HFFc6 (cell line): ENCODE measurements around the gene ADGRL3. TPM values are rescaled to one million over a fixed set of nuclear protein-coding genes. Genes with fewer than 3 reads are reported as not detected.
"Not testable (repeated sequence)": the region's sequence is repeated elsewhere in the genome, so short reads cannot be mapped to it uniquely, and the experiment has no call there.

Experiments used
- DNase-seq: peaks from one replicate; pipeline ENCODE4 v3.0.0-alpha.2; 2018
- H3K27ac Mint-ChIP-seq: 2 replicates; pipeline ENCODE4 v1.8.0; 2020; ENCODE audit warnings: mild to moderate bottlenecking, mixed read lengths
- H3K27me3 Mint-ChIP-seq: 2 replicates; pipeline ENCODE4 v1.8.0; 2021; ENCODE audit warnings: mild to moderate bottlenecking, moderate library complexity, mixed read lengths; ENCODE audit not compliant: insufficient read depth
- H3K36me3 Mint-ChIP-seq: 2 replicates; pipeline ENCODE4 v1.8.0; 2021; ENCODE audit warnings: low read depth, mixed read lengths
- H3K4me1 Mint-ChIP-seq: 2 replicates; pipeline ENCODE4 v1.8.0; 2020; ENCODE audit warnings: low read depth, mixed read lengths
- H3K4me3 Mint-ChIP-seq: 2 replicates; pipeline ENCODE4 v1.8.0; 2020; ENCODE audit warnings: mild to moderate bottlenecking, moderate library complexity, mixed read lengths
- H3K9me3 Mint-ChIP-seq: 2 replicates; pipeline ENCODE4 v1.8.0; 2020; ENCODE audit warnings: mild to moderate bottlenecking, mixed read lengths
- total RNA-seq, 6 experiments: library from RNA; stranded (reverse); fragmentation: NEBNext Ultra II Directional; extraction: Animal tissue kit (Norgen Biotek cat#: 25700); gene quantifications; 2 replicates in 1 of 6; 3 replicates in 5 of 6; pipeline ENCODE4 v1.2.3, GENCODE V29; 2021
- TF ChIP-seq, protein P1 (sequence below): fragments of 200-600 bp; sonication (generic); IDR thresholded peaks from 2 replicates; pipeline ENCODE4 v1.5.0; 2021; ENCODE audit warnings: antibody characterized with exemption, mild to moderate bottlenecking

ADGRL3 gene
- total RNA-seq, 6 experiments from 2014 or later: not detected

DNA sequence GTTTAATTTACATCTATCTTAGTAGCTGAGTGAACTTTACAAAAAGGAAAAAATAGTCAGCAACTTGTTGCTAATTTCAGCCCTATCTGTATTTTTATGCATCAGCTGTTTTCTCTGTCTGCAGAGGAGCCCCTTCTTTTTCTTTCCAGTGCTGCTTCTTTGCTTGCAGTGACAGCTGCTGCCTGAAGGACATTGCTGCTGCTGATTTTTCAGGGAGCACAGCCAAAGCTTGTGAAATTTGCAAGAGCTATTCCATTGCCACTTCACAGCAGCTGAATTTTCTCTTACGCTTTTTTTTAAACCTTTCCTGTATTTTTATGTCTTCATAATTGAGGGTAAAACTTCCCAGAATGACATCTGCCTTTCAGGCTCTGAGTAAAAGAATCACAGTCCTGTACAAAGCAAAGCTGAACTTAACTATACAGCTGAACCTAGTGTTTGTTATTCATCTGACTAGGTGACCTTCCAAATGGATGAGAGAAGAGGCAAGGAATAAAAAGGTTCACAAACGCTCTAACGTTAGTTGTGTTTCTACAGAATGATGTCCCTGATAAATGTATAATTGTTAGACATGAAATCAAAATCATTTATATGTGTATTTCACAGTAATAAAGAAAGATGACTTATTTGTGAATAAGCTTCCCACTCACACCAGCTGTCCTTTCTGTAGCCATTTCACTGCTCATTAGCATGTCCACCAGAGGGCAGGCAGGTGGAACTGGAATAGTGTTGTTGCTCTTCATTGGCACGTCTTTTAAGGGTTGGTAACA lies 541.4 kb downstream of the ADGRL3 start:
- Mint-ChIP-seq H3K9me3 (peaks cover 21% of the 10 kb centered on the region), H3K27me3 (no peaks in the 10 kb centered on the region), H3K36me3 (no peaks in the 10 kb centered on the region; the same call in 1 of the 2 replicates), H3K27ac (no peak overlapping the region), H3K4me1 (no peaks in the 10 kb centered on the region), H3K4me3 (no peak overlapping the region)
- no peak for DNase-seq
- TF ChIP-seq, protein P1, sequence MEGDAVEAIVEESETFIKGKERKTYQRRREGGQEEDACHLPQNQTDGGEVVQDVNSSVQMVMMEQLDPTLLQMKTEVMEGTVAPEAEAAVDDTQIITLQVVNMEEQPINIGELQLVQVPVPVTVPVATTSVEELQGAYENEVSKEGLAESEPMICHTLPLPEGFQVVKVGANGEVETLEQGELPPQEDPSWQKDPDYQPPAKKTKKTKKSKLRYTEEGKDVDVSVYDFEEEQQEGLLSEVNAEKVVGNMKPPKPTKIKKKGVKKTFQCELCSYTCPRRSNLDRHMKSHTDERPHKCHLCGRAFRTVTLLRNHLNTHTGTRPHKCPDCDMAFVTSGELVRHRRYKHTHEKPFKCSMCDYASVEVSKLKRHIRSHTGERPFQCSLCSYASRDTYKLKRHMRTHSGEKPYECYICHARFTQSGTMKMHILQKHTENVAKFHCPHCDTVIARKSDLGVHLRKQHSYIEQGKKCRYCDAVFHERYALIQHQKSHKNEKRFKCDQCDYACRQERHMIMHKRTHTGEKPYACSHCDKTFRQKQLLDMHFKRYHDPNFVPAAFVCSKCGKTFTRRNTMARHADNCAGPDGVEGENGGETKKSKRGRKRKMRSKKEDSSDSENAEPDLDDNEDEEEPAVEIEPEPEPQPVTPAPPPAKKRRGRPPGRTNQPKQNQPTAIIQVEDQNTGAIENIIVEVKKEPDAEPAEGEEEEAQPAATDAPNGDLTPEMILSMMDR: peak; percentile 8; the same call in 1 of the 2 replicates

DNA sequence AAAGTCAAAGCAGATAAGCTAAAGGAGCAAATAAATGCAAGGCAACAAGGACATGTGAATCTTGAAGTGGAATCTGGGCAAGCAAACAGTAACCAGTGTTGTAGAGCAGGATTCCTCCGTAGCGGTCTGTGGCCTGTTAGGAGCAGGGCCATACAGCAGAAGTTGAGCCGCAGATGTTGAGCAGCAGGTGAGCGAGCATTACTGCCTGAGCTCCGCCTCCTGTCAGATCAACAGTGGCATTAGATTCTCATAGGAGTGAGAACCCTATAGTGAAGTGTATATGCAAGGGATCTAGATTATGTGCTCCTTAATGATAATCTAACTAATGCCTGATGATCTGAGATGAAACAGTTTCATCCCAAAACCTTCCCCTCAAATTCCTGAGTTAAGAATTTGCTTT lies 550.7 kb downstream of the ADGRL3 start:
- TF ChIP-seq, protein P1: no peak
- no peak overlapping the region for H3K4me3 Mint-ChIP-seq
- DNase-seq: no peak
- no peaks in the 10 kb centered on the region for H3K4me1 Mint-ChIP-seq
- no peak overlapping the region for H3K27ac Mint-ChIP-seq
- peaks cover 7% of the 10 kb centered on the region; the same call in 1 of the 2 replicates for H3K9me3 Mint-ChIP-seq
- H3K27me3 Mint-ChIP-seq: no peaks in the 10 kb centered on the region
- H3K36me3 Mint-ChIP-seq: no peaks in the 10 kb centered on the region

DNA sequence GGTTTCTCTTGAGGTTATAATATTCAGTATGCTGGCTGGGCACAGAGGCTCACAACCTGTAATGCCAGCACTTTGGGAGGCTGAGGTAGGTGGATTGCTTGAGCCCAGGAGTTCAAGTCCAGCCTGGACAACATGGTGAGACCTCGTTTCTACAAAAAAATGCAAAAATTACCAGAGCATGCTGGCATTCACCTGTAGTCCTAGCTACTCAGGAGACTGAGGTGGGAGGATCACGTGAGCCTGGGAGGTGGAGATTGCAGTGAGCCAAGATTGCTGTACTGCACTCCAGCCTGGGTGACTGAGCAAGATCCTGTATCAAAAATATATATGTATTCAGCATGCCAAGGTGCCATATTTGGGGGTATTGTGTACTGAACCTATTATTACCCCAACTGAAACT lies 552.5 kb downstream of the ADGRL3 start:
- no peaks in the 10 kb centered on the region for H3K36me3 Mint-ChIP-seq
- no peak overlapping the region for H3K4me3 Mint-ChIP-seq
- no peaks in the 10 kb centered on the region for H3K4me1 Mint-ChIP-seq
- peaks cover 11% of the 10 kb centered on the region for H3K9me3 Mint-ChIP-seq
- no peak for DNase-seq
- H3K27me3 Mint-ChIP-seq: no peaks in the 10 kb centered on the region
- TF ChIP-seq, protein P1: no peak
- H3K27ac Mint-ChIP-seq: no peak overlapping the region

DNA sequence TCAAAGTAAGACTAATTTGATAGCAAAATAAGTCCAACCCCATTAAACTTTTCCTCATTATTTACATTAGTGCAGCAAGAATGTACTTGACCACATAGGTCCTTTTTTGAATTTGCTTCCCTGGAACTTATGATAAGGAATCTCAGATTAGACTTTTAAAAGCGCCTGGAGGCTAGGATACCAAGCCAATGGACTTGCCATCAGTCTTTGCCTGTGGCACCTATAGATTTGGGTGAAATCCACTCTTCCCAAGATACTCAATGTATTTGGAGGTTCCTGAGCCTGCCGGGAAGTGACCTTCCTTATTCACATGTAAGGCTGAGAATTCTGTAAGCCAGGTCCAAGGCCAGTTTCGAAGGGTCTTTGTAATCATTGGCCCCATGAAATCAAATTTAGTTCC lies 553.6 kb downstream of the ADGRL3 start:
- H3K4me1 Mint-ChIP-seq: no peaks in the 10 kb centered on the region
- no peak overlapping the region for H3K4me3 Mint-ChIP-seq
- H3K27ac Mint-ChIP-seq: no peak overlapping the region
- TF ChIP-seq, protein P1: no peak
- no peak for DNase-seq
- no peaks in the 10 kb centered on the region for H3K27me3 Mint-ChIP-seq
- H3K9me3 Mint-ChIP-seq: peaks cover 11% of the 10 kb centered on the region
- H3K36me3 Mint-ChIP-seq: no peaks in the 10 kb centered on the region

DNA sequence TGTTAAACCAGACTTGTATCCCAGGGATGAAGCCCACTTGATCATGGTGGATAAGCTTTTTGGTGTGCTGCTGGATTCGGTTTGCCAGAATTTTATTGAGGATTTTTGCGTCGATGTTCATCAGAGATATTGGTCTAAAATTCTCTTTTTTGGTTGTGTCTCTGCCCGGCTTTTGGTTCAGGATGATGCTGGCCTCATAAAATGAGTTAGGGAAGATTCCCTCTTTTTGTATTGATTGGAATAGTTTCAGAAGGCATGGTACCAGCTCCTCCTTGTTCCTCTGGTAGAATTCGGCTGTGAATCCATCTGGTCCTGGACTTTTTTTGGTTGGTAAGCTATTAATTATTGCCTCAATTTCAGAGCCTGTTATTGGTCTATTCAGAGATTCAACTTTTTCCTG lies 556.8 kb downstream of the ADGRL3 start:
- DNase-seq, H3K36me3 Mint-ChIP-seq, H3K4me1 Mint-ChIP-seq, H3K4me3 Mint-ChIP-seq, H3K27ac Mint-ChIP-seq, H3K27me3 Mint-ChIP-seq: not testable (repeated sequence)
- H3K9me3 Mint-ChIP-seq: peaks cover 21% of the 10 kb centered on the region

DNA sequence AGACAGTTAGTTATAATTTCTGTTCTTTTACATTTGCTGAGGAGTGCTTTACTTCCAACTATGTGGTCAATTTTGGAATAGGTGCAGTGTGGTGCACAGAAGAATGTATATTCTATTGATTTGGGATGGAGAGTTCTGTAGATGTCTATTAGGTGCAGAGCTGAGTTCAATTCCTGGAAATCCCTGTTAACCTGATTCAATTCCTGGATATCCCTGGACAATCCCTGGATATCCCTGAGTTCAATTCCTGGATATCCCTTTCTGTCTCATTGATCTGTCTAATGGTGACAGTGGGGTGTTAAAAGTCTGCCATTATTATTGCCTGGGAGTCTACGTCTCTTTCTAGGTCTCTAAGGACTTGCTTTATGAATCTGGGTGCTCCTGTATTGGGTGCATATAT lies 557.9 kb downstream of the ADGRL3 start:
- DNase-seq, H3K4me1 Mint-ChIP-seq, H3K27ac Mint-ChIP-seq, H3K4me3 Mint-ChIP-seq, H3K27me3 Mint-ChIP-seq, H3K36me3 Mint-ChIP-seq: not testable (repeated sequence)
- H3K9me3 Mint-ChIP-seq: peaks cover 17% of the 10 kb centered on the region

DNA sequence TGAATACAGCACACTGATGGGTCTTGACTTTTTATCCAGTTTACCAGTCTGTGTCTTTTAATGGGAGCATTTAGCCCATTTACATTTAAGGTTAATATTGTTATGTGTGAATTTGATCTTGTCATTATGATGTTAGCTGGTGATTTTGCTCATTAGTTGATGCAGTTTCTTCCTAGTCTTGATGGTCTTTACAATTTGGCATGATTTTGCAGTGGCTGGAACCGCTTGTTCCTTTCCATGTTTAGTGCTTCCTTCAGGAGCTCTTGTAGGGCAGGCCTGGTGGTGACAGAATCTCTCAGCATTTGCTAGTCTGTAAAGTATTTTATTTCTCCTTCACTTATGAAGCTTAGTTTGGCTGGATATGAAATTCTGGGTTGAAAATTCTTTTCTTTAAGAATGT lies 558.5 kb downstream of the ADGRL3 start:
- not testable (repeated sequence) for H3K4me1 Mint-ChIP-seq, H3K27me3 Mint-ChIP-seq, H3K27ac Mint-ChIP-seq, DNase-seq, H3K36me3 Mint-ChIP-seq, H3K4me3 Mint-ChIP-seq
- H3K9me3 Mint-ChIP-seq: peaks cover 17% of the 10 kb centered on the region

DNA sequence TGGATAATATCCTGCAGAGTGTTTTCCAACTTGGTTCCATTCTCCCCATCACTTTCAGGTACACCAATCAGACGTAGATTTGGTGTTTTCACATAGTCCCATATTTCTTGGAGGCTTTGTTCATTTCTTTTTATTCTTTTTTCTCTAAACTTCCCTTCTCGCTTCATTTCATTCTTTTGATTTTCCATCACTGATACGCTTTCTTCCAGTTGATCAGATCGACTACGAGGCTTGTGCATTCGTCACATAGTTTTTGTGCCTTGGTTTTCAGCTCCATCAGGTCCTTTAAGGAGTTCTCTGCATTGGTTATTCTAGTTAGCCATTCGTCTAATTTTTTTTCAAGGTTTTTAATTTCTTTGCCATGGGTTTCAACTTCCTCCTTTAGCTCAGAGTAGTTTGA lies 559.1 kb downstream of the ADGRL3 start:
- DNase-seq, H3K4me3 Mint-ChIP-seq, H3K27ac Mint-ChIP-seq, H3K36me3 Mint-ChIP-seq, H3K27me3 Mint-ChIP-seq, H3K4me1 Mint-ChIP-seq: not testable (repeated sequence)
- H3K9me3 Mint-ChIP-seq: peaks cover 21% of the 10 kb centered on the region

DNA sequence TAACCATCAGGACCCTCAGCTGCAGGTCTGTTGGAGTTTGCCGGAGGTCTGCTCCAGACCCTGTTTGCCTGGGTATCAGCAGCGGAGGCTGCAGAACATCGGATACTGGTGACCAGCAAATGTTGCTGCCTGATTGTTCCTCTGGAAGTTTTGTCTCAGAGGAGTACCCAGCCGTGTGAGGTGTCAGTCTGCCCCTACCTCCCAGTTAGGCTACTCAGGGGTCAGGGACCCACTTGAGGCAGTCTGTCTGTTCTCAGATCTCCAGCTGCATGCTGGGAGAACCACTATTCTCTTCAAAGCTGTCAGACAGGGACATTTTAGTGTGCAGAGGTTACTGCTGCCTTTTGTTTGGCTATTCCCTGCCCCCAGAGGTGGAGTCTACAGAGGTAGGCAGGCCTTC lies 559.8 kb downstream of the ADGRL3 start:
- not testable (repeated sequence) for H3K4me3 Mint-ChIP-seq, DNase-seq, H3K27me3 Mint-ChIP-seq, H3K27ac Mint-ChIP-seq, H3K36me3 Mint-ChIP-seq, H3K4me1 Mint-ChIP-seq
- peaks cover 21% of the 10 kb centered on the region for H3K9me3 Mint-ChIP-seq
